Neural cell (in vitro differentiated cells): ENCODE measurements around the gene OLFM1. TPM values are rescaled to one million over a fixed set of nuclear protein-coding genes. Genes with fewer than 3 reads are reported as not detected.

Experiments
- H2AFZ ChIP-seq: fragments of 200-600, 300-800 bp; sonication (generic), shearing (Covaris generic); 2 replicates; pipeline ENCODE4 v1.6.0; 2014; ENCODE audit warnings: low read depth, mild to moderate bottlenecking, antibody characterized with exemption, low read length, moderate library complexity
- H3F3A ChIP-seq: fragments of 200-600 bp; shearing (Covaris generic); 2 replicates; pipeline ENCODE4 v1.6.1; 2016; ENCODE audit warnings: mild to moderate bottlenecking, moderate library complexity, mixed read lengths, antibody characterized with exemption, low read length; ENCODE audit not compliant: insufficient read depth, poor library complexity, severe bottlenecking
- H3K27ac ChIP-seq: fragments of 200-600, 300-800 bp; sonication (generic), shearing (Covaris generic); 2 replicates; pipeline ENCODE4 v1.5.1; 2014; ENCODE audit warnings: mild to moderate bottlenecking, low read length, moderate library complexity
- H3K27me3 ChIP-seq: fragments of 300-800, 200-600 bp; sonication (generic), shearing (Covaris generic); 2 replicates; pipeline ENCODE4 v1.6.0; 2014; ENCODE audit warnings: mild to moderate bottlenecking, low read depth, low read length, moderate library complexity; ENCODE audit not compliant: insufficient read depth
- H3K36me3 ChIP-seq: fragments of 300-800, 200-600 bp; sonication (generic), shearing (Covaris generic); 2 replicates; pipeline ENCODE4 v1.5.1; 2014; ENCODE audit warnings: mild to moderate bottlenecking, antibody characterized with exemption, low read length, moderate library complexity; ENCODE audit not compliant: insufficient read depth
- H3K4me2 ChIP-seq: fragments of 300-800, 200-600 bp; sonication (generic), shearing (Covaris generic); 2 replicates; pipeline ENCODE4 v1.6.0; 2014; ENCODE audit warnings: mild to moderate bottlenecking, low read length
- H3K4me3 ChIP-seq: fragments of 300-800, 200-600 bp; sonication (generic), shearing (Covaris generic); 2 replicates; pipeline ENCODE4 v1.5.1; 2014; ENCODE audit warnings: mild to moderate bottlenecking, low read length, moderate library complexity
- H3K79me2 ChIP-seq: fragments of 200-600 bp; shearing (Covaris generic); replicated peaks from 2 replicates; pipeline ENCODE4 v1.6.0; 2014; ENCODE audit warnings: mild to moderate bottlenecking, low read length, moderate library complexity; ENCODE audit not compliant: insufficient read depth
- H3K9ac ChIP-seq: fragments of 300-800, 200-600 bp; sonication (generic), shearing (Covaris generic); 2 replicates; pipeline ENCODE4 v1.6.1; 2016; ENCODE audit warnings: mild to moderate bottlenecking, low read length, mixed read lengths
- H3K9me2 ChIP-seq: fragments of 200-600 bp; shearing (Covaris generic); 2 replicates; pipeline ENCODE4 v1.6.1; 2016; ENCODE audit warnings: mild to moderate bottlenecking, low read length, mixed read lengths; ENCODE audit not compliant: insufficient read depth
- H3K9me3 ChIP-seq: fragments of 200-600, 300-800 bp; sonication (generic), shearing (Covaris generic); 2 replicates; pipeline ENCODE4 v1.6.1; 2016; ENCODE audit warnings: mild to moderate bottlenecking, mixed run types, low read length, moderate library complexity, mixed read lengths
- H4K20me1 ChIP-seq: fragments of 200-600 bp; shearing (Covaris generic); 2 replicates; pipeline ENCODE4 v1.6.1; 2016; ENCODE audit warnings: mild to moderate bottlenecking, mixed run types; ENCODE audit not compliant: insufficient read depth
- CTCF ChIP-seq: fragments of 450-650 bp; IDR thresholded peaks from 2 replicates; pipeline ENCODE4 v1.5.1; 2014; ENCODE audit warnings: antibody characterized with exemption, mild to moderate bottlenecking, moderate library complexity; ENCODE audit not compliant: poor library complexity, severe bottlenecking
- EP300 ChIP-seq: fragments of 450-650 bp; conservative IDR thresholded peaks from 2 replicates; pipeline ENCODE4 v1.6.1; 2014; ENCODE audit warnings: antibody characterized with exemption, mild to moderate bottlenecking, moderate library complexity; ENCODE audit not compliant: poor library complexity, severe bottlenecking
- EZH2 ChIP-seq: fragments of 200-600, 300-800 bp; shearing (Covaris generic), sonication (generic); IDR thresholded peaks from 2 replicates; pipeline ENCODE4 v1.6.1; 2014; ENCODE audit warnings: antibody characterized with exemption, low read length, borderline replicate concordance, mild to moderate bottlenecking; ENCODE audit not compliant: insufficient read depth, poor library complexity, severe bottlenecking
- MXI1 ChIP-seq: fragments of 450-650 bp; conservative IDR thresholded peaks from 2 replicates; pipeline ENCODE4 v1.6.1; 2014; ENCODE audit warnings: antibody characterized with exemption, mild to moderate bottlenecking; ENCODE audit not compliant: poor library complexity, severe bottlenecking
- POLR2AphosphoS5 ChIP-seq: IDR thresholded peaks from 2 replicates; pipeline ENCODE4 v1.6.1; 2012
- RAD21 ChIP-seq: fragments of 450-650 bp; conservative IDR thresholded peaks from 2 replicates; pipeline ENCODE4 v1.6.1; 2014; ENCODE audit warnings: antibody characterized with exemption, mild to moderate bottlenecking, moderate library complexity
- REST ChIP-seq: IDR thresholded peaks from 2 replicates; pipeline ENCODE4 v1.6.1; 2012; ENCODE audit warnings: borderline replicate concordance
- SMC3 ChIP-seq: fragments of 450-650 bp; conservative IDR thresholded peaks from 2 replicates; pipeline ENCODE4 v1.6.1; 2014; ENCODE audit warnings: antibody characterized with exemption, mild to moderate bottlenecking, moderate library complexity; ENCODE audit not compliant: poor library complexity
- TAF1 ChIP-seq: IDR thresholded peaks from 2 replicates; pipeline ENCODE4 v1.6.1; 2012; ENCODE audit warnings: low read depth
- polyA plus RNA-seq: library from polyadenylated mRNA; depleted of rRNA; stranded (reverse); fragments of >200 nt; gene quantifications from 2 replicates; pipeline ENCODE4 v1.2.3, GENCODE V29; 2014

The OLFM1 gene
- polyA plus RNA-seq, 1 donor from 2014 or later, result 102 TPM

- H3K4me3 ChIP-seq, result no peak overlapping the region
- no peaks in the 10 kb centered on the region for H3K79me2 ChIP-seq
- H3K9ac ChIP-seq, result no peak overlapping the region
- no peaks in the 10 kb centered on the region for H3F3A ChIP-seq
- H3K4me2 ChIP-seq, result no peak overlapping the region
- no peak overlapping the region for H3K27ac ChIP-seq
- H3K9me3 ChIP-seq, result no peaks in the 10 kb centered on the region
- H3K36me3 ChIP-seq, result no peaks in the 10 kb centered on the region
- TF ChIP-seq TAF1 (no peak), SMC3 (no peak), POLR2AphosphoS5 (no peak), EP300 (no peak), EZH2 (no peak), RAD21 (no peak), CTCF (no peak), REST (no peak), MXI1 (no peak)
- no peaks in the 10 kb centered on the region for H3K9me2 ChIP-seq
- H2AFZ ChIP-seq, result no peak overlapping the region
- H4K20me1 ChIP-seq, result no peaks in the 10 kb centered on the region
- no peaks in the 10 kb centered on the region for H3K27me3 ChIP-seq
These were observed 14.3 kb upstream of the OLFM1 start for GRCh38 chr9:135073081-135073740.

- Histone ChIP-seq H3K9ac (no peak overlapping the region), H3K27ac (no peak overlapping the region), H3K9me3 (no peaks in the 10 kb centered on the region), H3F3A (no peaks in the 10 kb centered on the region), H3K4me2 (no peak overlapping the region), H3K27me3 (no peaks in the 10 kb centered on the region), H3K4me3 (no peak overlapping the region), H4K20me1 (no peaks in the 10 kb centered on the region), H2AFZ (no peak overlapping the region), H3K9me2 (no peaks in the 10 kb centered on the region), H3K79me2 (no peaks in the 10 kb centered on the region), H3K36me3 (no peaks in the 10 kb centered on the region)
- no peak for TF ChIP-seq SMC3
- no peak for TF ChIP-seq MXI1
- TF ChIP-seq POLR2AphosphoS5, result no peak
- no peak for TF ChIP-seq EP300
- TF ChIP-seq REST, result no peak
- no peak for TF ChIP-seq TAF1
- TF ChIP-seq RAD21, result no peak
- no peak for TF ChIP-seq EZH2
- no peak for TF ChIP-seq CTCF
These were observed 13.6 kb upstream of the OLFM1 start for GRCh38 chr9:135073741-135074305.
